ENCODE measurements around the gene NAE1.

Gene NAE1

DNA sequence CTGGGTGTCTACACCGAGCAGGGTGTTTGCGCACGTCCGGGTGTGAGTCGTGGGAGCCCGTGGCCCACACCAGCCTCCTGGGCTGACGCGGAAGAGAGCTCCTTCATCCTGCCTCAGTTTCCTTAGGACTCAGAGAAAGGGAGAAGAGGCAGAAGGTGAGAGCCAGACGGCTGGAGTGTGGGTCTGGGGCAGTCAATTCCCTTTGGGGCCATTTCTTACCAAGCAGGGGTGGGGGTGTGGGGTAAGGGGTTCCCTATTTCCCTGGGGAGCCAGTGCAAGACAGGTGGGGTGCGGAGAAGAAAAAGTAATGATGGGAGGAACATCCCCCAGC, 14.3 kb upstream of the NAE1 start:
- no peak overlapping the region for H2AFZ ChIP-seq (ENCODE audit: low read depth, low read length)
- H3K4me3 ChIP-seq (ENCODE audit: low read depth in 1 of 2, low read length in 2 of 2): no peak overlapping the region
- DNase-seq (no peak), ATAC-seq (ENCODE audit: insufficient read depth, low read depth) (no peak)
- H3K9me3 ChIP-seq (ENCODE audit: insufficient read depth, low read length, severe bottlenecking): no peaks in the 10 kb centered on the region
- H4K20me1 ChIP-seq (ENCODE audit: insufficient read depth, low read length): no peaks in the 10 kb centered on the region; the same call in 1 of the 2 replicates
- no peak for TF ChIP-seq EZH2 (IDR thresholded peaks at IDR 0.05; ENCODE audit: borderline replicate concordance, low read depth, low read length, severe bottlenecking)
- TF ChIP-seq, protein P1, sequence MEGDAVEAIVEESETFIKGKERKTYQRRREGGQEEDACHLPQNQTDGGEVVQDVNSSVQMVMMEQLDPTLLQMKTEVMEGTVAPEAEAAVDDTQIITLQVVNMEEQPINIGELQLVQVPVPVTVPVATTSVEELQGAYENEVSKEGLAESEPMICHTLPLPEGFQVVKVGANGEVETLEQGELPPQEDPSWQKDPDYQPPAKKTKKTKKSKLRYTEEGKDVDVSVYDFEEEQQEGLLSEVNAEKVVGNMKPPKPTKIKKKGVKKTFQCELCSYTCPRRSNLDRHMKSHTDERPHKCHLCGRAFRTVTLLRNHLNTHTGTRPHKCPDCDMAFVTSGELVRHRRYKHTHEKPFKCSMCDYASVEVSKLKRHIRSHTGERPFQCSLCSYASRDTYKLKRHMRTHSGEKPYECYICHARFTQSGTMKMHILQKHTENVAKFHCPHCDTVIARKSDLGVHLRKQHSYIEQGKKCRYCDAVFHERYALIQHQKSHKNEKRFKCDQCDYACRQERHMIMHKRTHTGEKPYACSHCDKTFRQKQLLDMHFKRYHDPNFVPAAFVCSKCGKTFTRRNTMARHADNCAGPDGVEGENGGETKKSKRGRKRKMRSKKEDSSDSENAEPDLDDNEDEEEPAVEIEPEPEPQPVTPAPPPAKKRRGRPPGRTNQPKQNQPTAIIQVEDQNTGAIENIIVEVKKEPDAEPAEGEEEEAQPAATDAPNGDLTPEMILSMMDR (IDR thresholded peaks at IDR 0.05; ENCODE audit: borderline replicate concordance, extremely low read depth, low read length, poor library complexity, severe bottlenecking): no peak
- no peak overlapping the region for H3K4me2 ChIP-seq (ENCODE audit: insufficient read depth, low read length)
- H3K27ac ChIP-seq (ENCODE audit: low read length): no peak overlapping the region
- H3K79me2 ChIP-seq (ENCODE audit: insufficient read depth, low read length): no peaks in the 10 kb centered on the region
- H3K9ac ChIP-seq (ENCODE audit: low read depth, low read length): no peak overlapping the region
- no peaks in the 10 kb centered on the region for H3K36me3 ChIP-seq (ENCODE audit: insufficient read depth, low read length)
- no peaks in the 10 kb centered on the region for H3K27me3 ChIP-seq (ENCODE audit: insufficient read depth, low read length, poor library complexity)
- H3K4me1 ChIP-seq (ENCODE audit: insufficient read depth, low read length): no peaks in the 10 kb centered on the region

- H3K36me3 ChIP-seq (ENCODE audit: insufficient read depth, low read length): no peaks in the 10 kb centered on the region
- no peak within 1 kb of the TSS for H3K4me3 ChIP-seq (ENCODE audit: low read depth in 1 of 2, low read length in 2 of 2)
- H3K4me1 ChIP-seq (ENCODE audit: insufficient read depth, low read length): no peaks in the 10 kb centered on the region
- no peaks in the 10 kb centered on the region for H3K79me2 ChIP-seq (ENCODE audit: insufficient read depth, low read length)
- H3K27me3 ChIP-seq (ENCODE audit: insufficient read depth, low read length, poor library complexity): no peaks in the 10 kb centered on the region
- TF ChIP-seq EZH2 (IDR thresholded peaks at IDR 0.05; ENCODE audit: borderline replicate concordance, low read depth, low read length, severe bottlenecking): no peak
- TF ChIP-seq, protein P1 (IDR thresholded peaks at IDR 0.05; ENCODE audit: borderline replicate concordance, extremely low read depth, low read length, poor library complexity, severe bottlenecking): no peak
- DNase-seq (no peak), ATAC-seq (ENCODE audit: insufficient read depth, low read depth) (no peak)
- no peak within 1 kb of the TSS for H3K4me2 ChIP-seq (ENCODE audit: insufficient read depth, low read length)
- no peak within 1 kb of the TSS for H3K27ac ChIP-seq (ENCODE audit: low read length)
- no peaks in the 10 kb centered on the region for H3K9me3 ChIP-seq (ENCODE audit: insufficient read depth, low read length, severe bottlenecking)
- no peaks in the 10 kb centered on the region; the same call in 1 of the 2 replicates for H4K20me1 ChIP-seq (ENCODE audit: insufficient read depth, low read length)
- H2AFZ ChIP-seq (ENCODE audit: low read depth, low read length): no peak within 1 kb of the TSS
- no peak within 1 kb of the TSS for H3K9ac ChIP-seq (ENCODE audit: low read depth, low read length)
Measured at GRCh38 chr16:66844342-66845079, 13.7 kb upstream of the NAE1 start, which contains the start of gene CA7. TSS of gene CA7 (plus strand) at chr16:66844414. CDS start at chr16:66844488, 74 bp downstream.

DNA sequence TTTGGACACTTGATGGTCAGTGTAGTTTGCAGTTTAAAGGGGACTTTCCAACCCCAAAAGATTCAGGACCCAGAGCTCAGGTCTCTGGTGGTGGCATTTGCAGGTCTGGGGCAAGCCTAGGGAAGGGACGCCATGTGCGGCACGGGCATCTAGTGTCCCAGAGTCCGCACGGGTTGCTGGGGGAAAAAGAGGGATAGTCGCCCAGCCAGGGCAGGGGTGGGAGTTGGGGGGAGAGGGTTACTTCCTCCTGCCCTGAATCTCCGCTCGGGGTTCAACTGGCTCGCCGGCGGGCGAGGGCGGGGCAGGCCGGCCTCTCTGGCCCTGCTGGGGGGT, 13.2 kb upstream of the NAE1 start:
- H3K36me3 ChIP-seq (ENCODE audit: insufficient read depth, low read length): no peaks in the 10 kb centered on the region
- H3K4me3 ChIP-seq (ENCODE audit: low read depth in 1 of 2, low read length in 2 of 2): no peak overlapping the region
- no peak overlapping the region for H2AFZ ChIP-seq (ENCODE audit: low read depth, low read length)
- H3K9ac ChIP-seq (ENCODE audit: low read depth, low read length): no peak overlapping the region
- ATAC-seq (ENCODE audit: insufficient read depth, low read depth): no peak
- H3K79me2 ChIP-seq (ENCODE audit: insufficient read depth, low read length): no peaks in the 10 kb centered on the region
- H3K9me3 ChIP-seq (ENCODE audit: insufficient read depth, low read length, severe bottlenecking): no peaks in the 10 kb centered on the region
- no peaks in the 10 kb centered on the region for H3K27me3 ChIP-seq (ENCODE audit: insufficient read depth, low read length, poor library complexity)
- H3K4me1 ChIP-seq (ENCODE audit: insufficient read depth, low read length): no peaks in the 10 kb centered on the region
- H3K27ac ChIP-seq (ENCODE audit: low read length): no peak overlapping the region
- TF ChIP-seq, protein P1 (IDR thresholded peaks at IDR 0.05; ENCODE audit: borderline replicate concordance, extremely low read depth, low read length, poor library complexity, severe bottlenecking): no peak
- no peak for TF ChIP-seq EZH2 (IDR thresholded peaks at IDR 0.05; ENCODE audit: borderline replicate concordance, low read depth, low read length, severe bottlenecking)
- H3K4me2 ChIP-seq (ENCODE audit: insufficient read depth, low read length): no peak overlapping the region
- DNase-seq: no peak
- H4K20me1 ChIP-seq (ENCODE audit: insufficient read depth, low read length): no peaks in the 10 kb centered on the region; the same call in 1 of the 2 replicates
